MCF 10A (cell line): ENCODE measurements around the gene TMEM72. TPM values are rescaled to one million over a fixed set of nuclear protein-coding genes. Genes with fewer than 3 reads are reported as not detected.

ENCODE experiments used
- BruUV-seq: library from RNA; stranded (reverse); fragments of 400-500 nt; replicated peaks from 2 replicates; lab custom pipeline; 2021; lab: Mats Ljungman, UMichigan
- CTCF ChIA-PET: fragments of 300-600 bp; sonication (Branson Sonifier 250); formaldehyde crosslinking; extraction: SDS; loops from one replicate; lab custom pipeline; 2021; ENCODE audit warnings: antibody characterized with exemption, inconsistent platforms; lab: Yijun Ruan, JAX
- POLR2A ChIA-PET: fragments of 300-600, 350-650 bp; sonication (Branson Sonifier 250); formaldehyde crosslinking; extraction: SDS; loops from one replicate; lab custom pipeline; 2020; ENCODE audit warnings: antibody characterized with exemption, inconsistent platforms; lab: Yijun Ruan, JAX
- DNase-seq: peaks from one replicate; pipeline ENCODE4 v3.0.0-alpha.2; 2018; ENCODE audit not compliant: unreplicated experiment
- H3K27ac Mint-ChIP-seq: one replicate; pipeline ENCODE4 v1.8.0; 2022; ENCODE audit warnings: mild to moderate bottlenecking, low read depth, mixed read lengths; ENCODE audit not compliant: unreplicated experiment
- H3K27me3 Mint-ChIP-seq: one replicate; pipeline ENCODE4 v1.8.0; 2022; ENCODE audit warnings: mixed read lengths; ENCODE audit not compliant: insufficient read depth, unreplicated experiment
- H3K36me3 Mint-ChIP-seq: one replicate; pipeline ENCODE4 v1.8.0; 2022; ENCODE audit warnings: mild to moderate bottlenecking, moderate library complexity, mixed read lengths; ENCODE audit not compliant: insufficient read depth, unreplicated experiment
- H3K4me1 Mint-ChIP-seq: one replicate; pipeline ENCODE4 v1.8.0; 2022; ENCODE audit warnings: mixed read lengths; ENCODE audit not compliant: insufficient read depth, unreplicated experiment
- H3K4me3 Mint-ChIP-seq: one replicate; pipeline ENCODE4 v1.8.0; 2022; ENCODE audit warnings: mild to moderate bottlenecking, moderate library complexity, mixed read lengths; ENCODE audit not compliant: unreplicated experiment
- H3K9me3 Mint-ChIP-seq: one replicate; pipeline ENCODE4 v1.8.0; 2022; ENCODE audit warnings: mixed read lengths; ENCODE audit not compliant: unreplicated experiment
- CTCF ChIP-seq: fragments of 200-600 bp; IDR thresholded peaks from one replicate; pipeline ENCODE4 v1.8.0; 2022; ENCODE audit warnings: antibody characterized with exemption, mild to moderate bottlenecking; ENCODE audit not compliant: unreplicated experiment
- intact Hi-C: fragments of 100-400 bp; cut with micrococcal nuclease; formaldehyde crosslinking; loops from 2 replicates; pipeline ENCODE4 v1.14.1; 2022
- total RNA-seq: library from RNA; stranded (reverse); gene quantifications from 2 replicates; pipeline ENCODE4 v1.2.3, GENCODE V29; 2022

The TMEM72 gene
- total RNA-seq, 1 experiment from 2014 or later: not detected

GRCh38 chr10:44954962-44955361 is 43.8 kb downstream of the TMEM72 start:
- BruUV-seq: no TSS peak
- CTCF ChIA-PET: interaction anchor here (0.6 to 3.2 kb wide), 3 partner anchors 11 to 960 kb away, joined by 3 to 10 read pairs (median 5); no protein-coding TSS in a partner anchor

GRCh38 chr10:44955413-44956070 is 44.4 kb downstream of the TMEM72 start:
- Mint-ChIP-seq H3K9me3 (no peaks in the 10 kb centered on the region), H3K4me3 (no peak overlapping the region), H3K27ac (no peak overlapping the region), H3K27me3 (no peaks in the 10 kb centered on the region), H3K36me3 (no peaks in the 10 kb centered on the region), H3K4me1 (peaks cover 9% of the 10 kb centered on the region)
- CTCF ChIA-PET: no interaction called here
- intact Hi-C loops: no loop called here
- DNase-seq: no peak
- no TSS peak for BruUV-seq
- POLR2A ChIA-PET: no interaction called here
- TF ChIP-seq CTCF: no peak

More at GRCh38 chr10:44954962-44955361, 43.8 kb downstream of the TMEM72 start:
- TF ChIP-seq CTCF: no peak
- intact Hi-C loops: no loop called here
- no peak for DNase-seq
- Mint-ChIP-seq H3K4me3 (no peak overlapping the region), H3K9me3 (no peaks in the 10 kb centered on the region), H3K27ac (no peak overlapping the region), H3K27me3 (no peaks in the 10 kb centered on the region), H3K4me1 (peaks cover 9% of the 10 kb centered on the region), H3K36me3 (no peaks in the 10 kb centered on the region)
- POLR2A ChIA-PET: no interaction called here

GRCh38 chr10:44956226-44956625 is 45.1 kb downstream of the TMEM72 start:
- DNase-seq: no peak
- H3K4me3 Mint-ChIP-seq: no peak overlapping the region
- H3K36me3 Mint-ChIP-seq: no peaks in the 10 kb centered on the region
- no peaks in the 10 kb centered on the region for H3K27me3 Mint-ChIP-seq
- peaks cover 9% of the 10 kb centered on the region for H3K4me1 Mint-ChIP-seq
- TF ChIP-seq CTCF: no peak
- no peak overlapping the region for H3K27ac Mint-ChIP-seq
- intact Hi-C loops: no loop called here
- ChIA-PET POLR2A (interaction anchor here (0.6 kb wide), 1 partner anchor 23 kb away, joined by 5 read pairs; no protein-coding TSS in a partner anchor), CTCF (no interaction called here)
- H3K9me3 Mint-ChIP-seq: no peaks in the 10 kb centered on the region
- BruUV-seq: no TSS peak

- H3K27me3 Mint-ChIP-seq: no peaks in the 10 kb centered on the region
- no peak overlapping the region for H3K4me3 Mint-ChIP-seq
- H3K9me3 Mint-ChIP-seq: no peaks in the 10 kb centered on the region
- intact Hi-C loops: no loop called here
- CTCF ChIA-PET: interaction anchor here (0.6 kb wide), 1 partner anchor 24 kb away, joined by 3 read pairs; no protein-coding TSS in a partner anchor
- TF ChIP-seq CTCF: no peak
- DNase-seq: no peak
- H3K4me1 Mint-ChIP-seq: peaks cover 9% of the 10 kb centered on the region
- POLR2A ChIA-PET: interaction anchor here (0.6 kb wide), 1 partner anchor 1123 kb away, joined by 3 read pairs; no protein-coding TSS in a partner anchor
- no TSS peak for BruUV-seq
- H3K36me3 Mint-ChIP-seq: no peaks in the 10 kb centered on the region
- no peak overlapping the region for H3K27ac Mint-ChIP-seq
Measured at GRCh38 chr10:44956717-44957706, 45.9 kb downstream of the TMEM72 start.
